Naive B cell (primary cell): ENCODE data around the gene ABHD17A. TPM values are rescaled to one million over a fixed set of nuclear protein-coding genes. Genes with fewer than 3 reads are reported as not detected.
A peak's percentile ranks its signal among the peaks of the same experiment; 100 is the strongest.

Experiments
- ATAC-seq, 2 donors: fragments of 150-1000 bp; cut with Tn5 transposase; 2 replicates each; pipeline ENCODE4 v1.10.0; 2021; ENCODE audit warnings: low read depth in 2 of 2, mild to moderate bottlenecking in 2 of 2, moderate library complexity in 2 of 2
- DNase-seq: peaks from one replicate; pipeline ENCODE4 v3.0.0; 2022
- H3K27ac Mint-ChIP-seq, 6 donors: one replicate each; pipeline ENCODE4 v1.8.0; 2020 to 2022; ENCODE audit warnings: mild to moderate bottlenecking in 6 of 6, mixed read lengths in 6 of 6, moderate library complexity in 5 of 6, inconsistent platforms in 2 of 6
- H3K27me3 Mint-ChIP-seq, 3 donors: one replicate each; pipeline ENCODE4 v1.8.0; 2021 to 2022; ENCODE audit warnings: mixed read lengths in 3 of 3, mild to moderate bottlenecking in 1 of 3
- H3K36me3 Mint-ChIP-seq, 2 donors: one replicate each; pipeline ENCODE4 v1.8.0; 2020 to 2022; ENCODE audit warnings: mixed read lengths in 2 of 2, inconsistent platforms in 1 of 2, mild to moderate bottlenecking in 1 of 2
- H3K4me1 Mint-ChIP-seq, 3 donors: one replicate each; pipeline ENCODE4 v1.8.0; 2020 to 2022; ENCODE audit warnings: mixed read lengths in 3 of 3, inconsistent platforms in 1 of 3, mild to moderate bottlenecking in 1 of 3, moderate library complexity in 1 of 3
- H3K4me3 Mint-ChIP-seq, 8 donors: one replicate each; pipeline ENCODE4 v1.8.0; 2020 to 2022; ENCODE audit warnings: mild to moderate bottlenecking in 8 of 8, mixed read lengths in 8 of 8, moderate library complexity in 8 of 8, inconsistent platforms in 2 of 8
- H3K9me3 Mint-ChIP-seq, 7 donors: one replicate each; pipeline ENCODE4 v1.8.0; 2020 to 2022; ENCODE audit warnings: mixed read lengths in 7 of 7, mild to moderate bottlenecking in 5 of 7, inconsistent platforms in 2 of 7, moderate library complexity in 1 of 7
- polyA plus RNA-seq, 6 donors: library from polyadenylated mRNA; unstranded; fragments of 300-500 nt; fragmentation: Illumina TruSeq; gene quantifications; one replicate each; pipeline ENCODE4 v1.2.3, GENCODE V29; 2021; ENCODE audit warnings: low read depth in 6 of 6

ABHD17A gene
- polyA plus RNA-seq, 6 donors from 2014 or later: 59.4 to 113 (median 78.2) TPM

DNA sequence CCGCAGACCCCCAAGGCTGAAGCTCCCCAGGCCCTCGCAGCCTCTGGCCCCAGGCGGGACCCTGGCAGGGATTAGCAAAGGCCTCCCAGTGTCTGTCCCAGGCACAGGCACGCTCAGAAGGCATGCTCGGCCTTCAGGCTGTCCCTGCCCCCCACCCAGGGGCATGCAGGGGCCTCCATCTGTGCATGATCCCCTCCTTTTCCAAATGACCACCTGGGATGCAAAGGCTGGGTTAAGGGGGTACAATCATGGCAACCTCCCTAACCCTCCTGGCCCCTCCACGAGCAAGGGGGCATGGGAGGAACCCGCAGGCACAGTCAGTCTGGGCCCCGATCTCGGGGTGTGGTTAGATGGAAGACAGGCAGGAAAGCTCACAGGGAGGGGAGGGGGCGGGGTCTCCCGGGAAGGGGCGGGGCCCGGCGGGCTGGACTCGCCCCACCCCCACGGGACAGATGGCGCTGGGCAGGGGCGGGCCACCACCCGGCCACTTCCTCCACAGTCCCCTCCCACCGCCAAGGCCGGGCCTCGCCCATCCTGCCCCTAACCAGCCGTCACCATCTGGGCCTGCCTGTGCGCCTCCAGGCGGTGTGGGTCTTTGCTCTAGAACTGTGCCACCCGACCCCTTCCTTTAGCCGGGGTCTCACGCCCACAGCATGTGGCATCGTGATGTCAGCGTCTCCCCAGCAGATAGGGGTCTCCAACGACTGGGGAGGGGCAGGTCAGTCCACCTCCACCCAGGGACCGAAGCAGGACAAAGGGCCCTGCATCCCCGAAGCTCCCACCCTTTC, 30.1 kb downstream of the ABHD17A start:
- Mint-ChIP-seq H3K36me3 (no peaks in the 10 kb centered on the region), H3K9me3 (no peaks in the 10 kb centered on the region), H3K4me3 (peak overlapping the region; percentile 80 to 90 (median 85)), H3K27ac (peak overlapping the region; percentile 65 to 91 (median 85)), H3K27me3 (no peaks in the 10 kb centered on the region), H3K4me1 (peaks cover 50 to 74% (median 59%) of the 10 kb centered on the region in 3 donors)
- DNase-seq: peak; percentile 63
- ATAC-seq: peak; percentile 36 to 39

DNA sequence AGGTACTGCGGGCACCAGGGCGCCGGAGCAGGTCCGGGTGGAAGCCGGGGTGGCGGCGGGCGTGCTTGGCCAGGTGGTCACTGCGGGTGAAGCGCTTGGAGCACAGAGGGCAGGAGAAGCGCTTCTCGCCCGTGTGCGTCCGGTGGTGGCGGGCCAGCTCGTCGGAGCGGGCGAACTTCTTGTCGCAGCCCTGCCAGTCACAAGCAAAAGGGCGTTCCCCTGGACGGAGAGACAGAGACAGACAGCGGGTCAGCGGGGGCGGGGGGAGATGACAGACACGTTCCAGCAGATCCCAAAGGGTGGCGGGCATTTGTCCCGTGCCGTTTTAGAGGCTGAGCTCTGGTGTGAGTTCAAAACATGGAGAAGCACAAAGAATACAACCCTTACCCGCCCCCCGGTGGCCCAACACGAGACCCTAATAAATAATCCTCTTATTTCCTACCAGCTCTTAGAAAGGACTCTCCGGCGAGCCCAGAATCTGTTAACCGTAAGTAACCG, 30.7 kb downstream of the ABHD17A start:
- Mint-ChIP-seq H3K4me1 (peaks cover 53 to 78% (median 62%) of the 10 kb centered on the region in 3 donors), H3K9me3 (no peaks in the 10 kb centered on the region), H3K4me3 (peak overlapping the region; percentile 53 to 87 (median 72)), H3K27ac (peak overlapping the region in 3 of 6 donors; percentile 47 to 86 (median 75)), H3K36me3 (no peaks in the 10 kb centered on the region), H3K27me3 (no peaks in the 10 kb centered on the region)
- ATAC-seq: no peak
- no peak for DNase-seq

DNA sequence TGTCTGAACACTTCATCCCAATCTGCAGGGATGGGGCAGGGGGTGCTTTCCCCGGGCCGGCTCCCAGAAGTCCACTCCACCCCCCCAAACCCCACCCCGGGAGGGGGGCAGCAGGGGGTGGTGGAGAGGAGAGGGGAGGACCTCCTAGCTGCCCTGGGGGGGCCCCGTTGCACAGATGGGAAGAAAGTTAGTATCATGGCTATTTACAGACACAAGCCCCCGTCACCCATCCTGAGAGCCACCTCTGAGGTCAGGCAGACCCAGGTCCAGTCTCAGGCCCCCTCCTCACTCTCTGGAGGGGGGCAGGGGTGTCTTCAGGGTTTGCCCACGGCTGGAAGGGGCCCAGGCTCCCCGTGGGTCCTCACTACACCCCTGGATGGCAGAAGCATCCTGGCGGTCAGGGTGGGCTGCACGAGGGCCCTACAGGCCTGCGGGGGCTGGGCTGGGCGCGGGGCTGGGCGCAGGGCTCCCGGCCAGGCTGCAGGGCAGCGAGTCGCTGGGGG, 31.2 kb downstream of the ABHD17A start:
- DNase-seq (no peak), ATAC-seq (no peak)
- Mint-ChIP-seq H3K27ac (no peak overlapping the region), H3K9me3 (no peaks in the 10 kb centered on the region), H3K27me3 (no peaks in the 10 kb centered on the region), H3K36me3 (no peaks in the 10 kb centered on the region), H3K4me1 (peaks cover 50 to 73% (median 62%) of the 10 kb centered on the region in 3 donors), H3K4me3 (no peak overlapping the region)

DNA sequence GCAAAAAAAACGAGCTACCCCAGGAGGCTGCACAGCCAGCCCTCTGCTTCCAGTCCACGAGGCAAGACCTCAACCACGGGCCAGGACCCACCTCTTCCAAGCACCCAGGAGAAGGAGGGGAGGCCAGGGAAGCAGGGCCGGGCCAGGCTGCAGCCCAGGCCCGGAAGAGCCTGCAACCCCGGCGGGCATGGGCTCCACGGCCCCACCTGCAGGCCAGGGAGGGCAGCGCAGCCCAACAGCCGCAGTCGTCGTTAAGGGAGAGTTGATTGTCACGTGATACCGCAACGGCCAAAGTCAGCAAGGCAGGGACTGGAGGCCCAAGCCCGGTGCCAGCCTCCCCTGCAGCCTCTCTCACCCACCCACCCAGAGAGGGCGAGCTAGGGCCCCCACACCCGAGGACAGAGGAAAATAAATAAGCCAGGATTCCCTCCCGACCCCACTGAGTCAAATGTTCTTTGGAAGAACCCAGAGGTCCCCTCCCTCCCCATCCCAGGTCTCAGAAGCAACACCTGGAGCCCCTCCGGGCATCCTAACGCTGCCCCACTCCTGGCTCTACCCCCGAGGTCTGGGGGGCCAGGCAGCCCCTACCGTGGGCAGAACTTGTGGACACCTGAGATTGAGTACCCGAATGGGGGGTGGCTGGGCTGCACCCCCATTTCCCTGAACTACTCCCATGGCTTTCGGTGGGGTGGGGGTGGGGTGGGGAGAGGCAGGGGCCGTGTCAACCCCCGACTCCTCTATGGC, 31.8 kb downstream of the ABHD17A start:
- peak overlapping the region; percentile 69 to 91 (median 80) for H3K4me3 Mint-ChIP-seq
- DNase-seq (peak; percentile 75), ATAC-seq (peak; percentile 9 to 11)
- H3K27ac Mint-ChIP-seq: peak overlapping the region in 5 of 6 donors; percentile 78 to 98 (median 91)
- no peaks in the 10 kb centered on the region for H3K27me3 Mint-ChIP-seq
- H3K4me1 Mint-ChIP-seq: peaks cover 43 to 71% (median 61%) of the 10 kb centered on the region in 3 donors
- H3K9me3 Mint-ChIP-seq: no peaks in the 10 kb centered on the region
- H3K36me3 Mint-ChIP-seq: no peaks in the 10 kb centered on the region

DNA sequence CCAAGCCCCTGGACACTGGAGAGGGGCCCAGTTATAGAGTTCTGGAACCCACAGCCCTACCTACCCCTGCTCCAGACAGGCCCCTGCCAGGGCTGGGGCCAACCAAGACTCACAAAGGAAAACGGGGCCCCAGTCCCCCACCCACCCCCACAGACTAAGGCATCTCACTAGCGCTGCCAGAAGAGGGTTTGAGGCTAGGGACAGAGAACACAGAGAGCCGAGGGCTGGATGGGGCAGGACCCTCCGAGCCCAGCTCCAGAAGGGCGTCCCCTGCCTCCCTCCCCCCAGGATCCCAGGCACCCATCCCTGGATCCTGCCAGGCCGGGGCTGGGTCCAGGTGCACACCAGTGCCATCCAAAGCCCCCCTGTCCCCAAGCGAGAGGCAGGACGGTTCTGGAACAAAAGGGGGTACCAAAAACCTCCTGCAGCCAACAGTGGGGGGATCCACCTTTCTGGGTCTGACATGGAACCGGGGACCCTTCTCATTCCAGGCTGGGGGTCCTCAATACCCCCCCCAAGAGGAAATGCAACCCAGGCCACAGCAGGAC, 32.6 kb downstream of the ABHD17A start:
- H3K4me1 Mint-ChIP-seq: peaks cover 35 to 64% (median 52%) of the 10 kb centered on the region in 3 donors
- H3K36me3 Mint-ChIP-seq: no peaks in the 10 kb centered on the region
- H3K27ac Mint-ChIP-seq: peak overlapping the region in 4 of 6 donors; percentile 52 to 81 (median 74)
- no peaks in the 10 kb centered on the region for H3K27me3 Mint-ChIP-seq
- H3K9me3 Mint-ChIP-seq: no peaks in the 10 kb centered on the region
- ATAC-seq (no peak), DNase-seq (no peak)
- peak overlapping the region in 6 of 8 donors; percentile 5 to 84 (median 69) for H3K4me3 Mint-ChIP-seq

DNA sequence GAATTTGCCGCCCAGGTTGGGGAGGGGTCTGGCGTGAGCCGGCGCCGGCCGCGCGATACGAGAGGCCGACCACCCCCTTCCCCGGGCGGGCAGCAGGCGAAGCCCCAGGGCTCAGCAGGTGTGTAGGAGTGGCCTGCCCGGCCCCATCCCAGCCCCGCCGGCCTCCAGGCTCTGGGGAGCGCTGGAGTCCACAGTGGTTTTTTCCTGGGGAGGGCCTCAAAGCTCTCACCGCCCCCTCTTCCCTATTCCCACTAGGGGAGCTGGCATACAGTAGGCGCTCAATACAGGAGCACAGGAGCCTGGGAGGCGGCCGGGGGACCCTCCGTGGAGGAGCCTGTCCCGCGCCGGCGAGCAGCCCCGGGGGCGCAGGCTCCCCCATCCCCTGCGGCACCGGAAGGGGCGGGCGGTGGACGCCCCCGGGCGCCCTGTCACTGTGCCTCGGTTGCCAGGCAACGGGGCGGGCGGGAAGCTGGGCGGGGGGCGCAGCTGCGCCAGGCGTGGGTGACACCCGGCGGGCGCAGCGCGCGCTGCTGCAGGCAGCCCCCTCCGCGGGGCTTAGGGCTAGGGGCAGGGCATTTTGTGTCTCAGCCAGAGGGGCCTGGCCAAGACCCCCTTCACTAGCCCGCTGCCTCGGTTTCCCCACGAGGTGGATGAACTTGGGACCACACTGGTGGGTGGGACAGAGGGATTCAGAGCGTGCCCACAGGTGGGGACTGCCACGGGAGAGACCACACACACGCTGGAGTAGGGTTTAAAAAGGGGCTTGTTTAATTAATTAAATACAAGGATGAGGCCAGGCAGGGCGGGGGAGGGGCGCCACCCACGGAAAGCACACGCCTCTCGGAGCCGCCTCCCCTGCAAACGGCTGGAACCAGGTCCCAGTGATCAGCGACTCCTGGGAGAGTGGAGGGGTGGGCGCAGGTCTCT, 33.4 kb downstream of the ABHD17A start:
- Mint-ChIP-seq H3K36me3 (no peaks in the 10 kb centered on the region), H3K4me1 (peaks cover 40 to 64% (median 55%) of the 10 kb centered on the region in 3 donors), H3K4me3 (peak overlapping the region in 6 of 8 donors; percentile 5 to 77 (median 46)), H3K27me3 (no peaks in the 10 kb centered on the region), H3K9me3 (no peaks in the 10 kb centered on the region), H3K27ac (peak overlapping the region in 5 of 6 donors; percentile 49 to 92 (median 81))
- DNase-seq (peak; percentile 71), ATAC-seq (peak; percentile 19 to 25)

DNA sequence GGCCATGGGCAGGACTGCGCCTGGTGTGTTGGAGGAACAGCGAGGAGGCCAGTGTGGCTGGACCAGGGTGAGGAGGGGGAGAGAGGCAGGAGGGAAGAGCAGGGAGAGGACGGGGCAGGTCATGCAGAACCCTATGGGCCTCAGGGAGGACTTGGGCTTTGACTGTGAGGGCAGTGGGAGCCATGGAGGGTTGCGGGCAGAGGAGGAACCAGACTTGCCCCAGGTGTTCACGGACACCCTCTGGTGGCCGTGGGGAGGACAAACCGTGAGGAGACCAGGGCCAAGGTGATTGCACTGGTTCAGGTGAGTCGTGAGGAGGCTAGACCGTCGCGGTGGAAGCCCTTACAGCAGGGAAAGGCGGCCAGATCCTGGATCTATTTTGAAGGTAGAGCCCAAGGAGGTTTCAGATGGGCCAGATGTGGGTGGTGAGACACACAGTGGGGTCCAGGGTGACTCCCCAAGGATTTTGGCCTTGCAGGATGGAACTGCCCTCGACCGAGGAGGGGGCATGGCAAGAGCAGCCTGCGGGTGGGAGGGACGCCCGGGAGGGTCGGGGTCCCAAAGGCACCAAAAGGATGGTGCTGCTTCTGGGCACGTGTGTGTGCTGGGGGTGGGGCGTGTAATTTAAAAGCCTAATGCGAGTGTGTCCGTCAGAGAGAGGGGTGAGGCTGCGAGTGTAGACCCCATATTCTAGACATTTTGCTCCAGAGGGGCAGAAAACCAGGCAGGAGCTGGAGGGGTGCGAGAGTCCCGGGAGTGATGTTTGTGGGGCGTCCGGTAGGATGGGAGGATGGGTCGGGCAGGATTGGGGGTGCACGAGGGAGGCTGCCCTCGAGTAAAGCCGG, 34.3 kb downstream of the ABHD17A start:
- Mint-ChIP-seq H3K4me3 (peak overlapping the region; percentile 50 to 80 (median 72)), H3K4me1 (peaks cover 41 to 67% (median 60%) of the 10 kb centered on the region in 3 donors), H3K9me3 (no peaks in the 10 kb centered on the region), H3K36me3 (no peaks in the 10 kb centered on the region), H3K27me3 (no peaks in the 10 kb centered on the region), H3K27ac (peak overlapping the region; percentile 68 to 97 (median 88))
- DNase-seq: no peak
- no peak for ATAC-seq

DNA sequence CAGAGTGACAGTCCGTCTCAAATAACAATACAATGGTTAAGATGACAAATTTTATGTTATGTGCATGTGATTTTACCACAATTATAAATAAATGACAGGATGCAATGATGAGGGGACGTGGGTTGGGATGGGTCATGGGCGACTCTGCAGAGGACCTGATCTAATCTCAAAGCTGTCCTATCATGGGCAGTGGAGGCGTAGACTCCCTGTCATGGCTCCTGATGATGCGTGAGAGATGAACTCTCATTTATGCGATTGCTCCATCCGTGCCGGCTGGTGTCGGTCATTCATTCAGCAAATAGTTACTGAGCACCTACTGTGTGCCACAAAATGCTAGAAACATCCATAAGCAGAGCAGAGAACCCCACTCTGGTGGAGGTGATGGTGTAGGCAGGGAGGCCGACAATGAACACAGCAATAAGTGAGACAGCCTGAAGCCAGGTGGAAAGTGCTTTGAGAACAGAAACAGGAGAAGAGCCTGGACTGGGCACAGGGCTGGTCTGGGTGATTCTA, 35.4 kb downstream of the ABHD17A start:
- no peak for DNase-seq
- Mint-ChIP-seq H3K4me3 (peak overlapping the region in 5 of 8 donors; percentile 2 to 80 (median 62)), H3K27ac (peak overlapping the region; percentile 77 to 97 (median 88)), H3K36me3 (no peaks in the 10 kb centered on the region), H3K27me3 (no peaks in the 10 kb centered on the region), H3K9me3 (no peaks in the 10 kb centered on the region), H3K4me1 (peaks cover 36 to 67% (median 58%) of the 10 kb centered on the region in 3 donors)
- ATAC-seq: no peak

DNA sequence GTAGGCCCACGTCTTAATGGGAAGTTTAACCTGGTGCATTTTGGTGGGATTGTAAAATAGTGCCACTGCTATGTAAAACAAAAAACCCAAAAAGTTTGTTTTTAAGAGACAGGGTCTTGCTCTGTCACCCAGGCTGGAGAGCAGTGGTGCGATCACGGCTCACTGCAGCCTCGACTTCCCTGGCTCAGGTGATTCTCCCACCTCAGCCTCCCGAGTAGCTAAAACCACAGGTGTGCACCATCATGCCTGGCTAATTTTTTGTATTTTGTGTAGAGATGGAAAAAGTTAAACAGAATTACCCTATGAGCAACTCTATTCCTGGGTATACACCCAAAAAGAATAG, 36.2 kb downstream of the ABHD17A start:
- ATAC-seq: no peak
- Mint-ChIP-seq H3K27ac (peak overlapping the region; percentile 92 to 97 (median 96)), H3K27me3 (no peaks in the 10 kb centered on the region), H3K4me1 (peaks cover 39 to 73% (median 59%) of the 10 kb centered on the region in 3 donors), H3K9me3 (no peaks in the 10 kb centered on the region), H3K36me3 (no peaks in the 10 kb centered on the region), H3K4me3 (peak overlapping the region in 6 of 8 donors; percentile 49 to 89 (median 79))
- DNase-seq: no peak

DNA sequence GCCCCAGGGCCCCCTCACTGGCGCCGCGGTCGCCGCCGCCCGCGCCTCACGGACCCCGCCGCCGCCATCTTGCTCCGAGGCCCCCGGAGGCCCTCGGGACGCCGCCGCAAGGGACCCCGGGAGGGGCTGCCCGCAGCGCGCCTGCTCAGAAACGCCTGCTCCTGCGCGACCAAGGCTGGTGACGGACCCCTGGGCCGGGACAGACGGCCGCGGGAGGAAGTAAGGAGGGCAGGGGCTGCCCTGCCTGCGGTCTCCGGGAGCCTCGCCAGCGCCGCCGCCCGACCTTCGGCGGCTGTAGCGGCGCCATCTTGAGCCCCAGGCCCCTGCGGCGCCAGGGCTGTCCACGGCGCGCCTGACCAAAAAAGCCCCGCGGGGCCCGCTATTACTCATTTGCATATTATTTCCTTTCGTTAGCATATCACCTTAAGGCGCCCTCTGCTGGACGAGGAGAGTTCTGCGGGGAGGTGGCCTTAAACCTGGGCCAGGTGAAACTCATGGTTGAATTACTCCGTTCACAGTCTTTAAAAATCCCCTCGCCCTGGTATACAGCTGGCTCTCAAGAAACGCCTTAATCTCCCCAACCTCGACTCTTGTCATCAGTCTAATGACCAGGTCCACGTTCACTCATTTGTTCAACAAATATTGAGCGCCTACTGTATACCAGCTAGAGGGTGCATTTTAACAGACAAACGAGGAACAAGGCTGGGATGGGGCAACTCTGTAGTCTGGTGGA, 36.7 kb downstream of the ABHD17A start, which contains the start of gene REXO1:
Gene REXO1, minus strand, starts transcription at position 85 of the 733 bp plus-strand sequence. CDS start 125 bp downstream, outside the sequence.
- peak; percentile 72 to 75 for ATAC-seq
- H3K4me1 Mint-ChIP-seq: peaks cover 39 to 75% (median 62%) of the 10 kb centered on the region in 3 donors

More for the DNA sequence above, 36.7 kb downstream of the ABHD17A start, which contains the start of gene REXO1:
- DNase-seq: peak; percentile 98
- Mint-ChIP-seq H3K27ac (peak within 1 kb of the TSS; percentile 92 to 97 (median 96)), H3K4me3 (peak within 1 kb of the TSS; percentile 83 to 95 (median 90)), H3K27me3 (no peaks in the 10 kb centered on the region), H3K36me3 (no peaks in the 10 kb centered on the region), H3K9me3 (no peaks in the 10 kb centered on the region)
